Measurements from ENCODE around the gene ABLIM2. TPM values are rescaled to one million over a fixed set of nuclear protein-coding genes. Genes with fewer than 3 reads are reported as not detected.

ABLIM2 gene
- total RNA-seq, 1 experiment from 2014 or later: 2.7 TPM

DNA sequence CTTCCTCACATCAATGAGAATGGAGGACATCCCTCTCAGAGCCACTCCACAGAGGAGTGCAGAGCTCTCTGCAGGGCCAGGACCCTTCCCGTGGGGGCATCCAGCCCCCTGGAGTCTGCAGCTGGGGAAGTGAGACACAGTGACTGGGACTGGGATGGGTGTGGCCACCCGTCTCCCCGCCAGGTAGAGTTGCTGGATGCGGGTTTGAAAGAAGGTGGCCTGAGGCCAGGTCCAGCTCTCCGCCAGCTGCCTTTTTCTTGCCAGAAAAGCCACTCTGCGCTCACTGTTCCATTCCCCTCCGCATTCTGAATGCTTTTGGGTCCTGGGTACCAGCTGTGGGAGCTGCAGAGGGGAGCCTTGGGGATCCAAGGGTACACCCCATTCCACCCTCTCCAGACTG is 82.6 kb downstream of the ABLIM2 start:
- peaks cover 40% of the 10 kb centered on the region for H3K4me1 ChIP-seq (ENCODE audit: insufficient read depth, low read length, poor library complexity, severe bottlenecking)
- CTCF ChIA-PET: no interaction called here
- no peaks in the 10 kb centered on the region for H3K36me3 ChIP-seq (ENCODE audit: insufficient read depth, low read length, poor library complexity, severe bottlenecking)
- DNase-seq (ENCODE audit: low spot score): no peak
- H3K27me3 ChIP-seq (replicated peaks; ENCODE audit: insufficient read depth, low read depth, low read length, poor library complexity): no peaks in the 10 kb centered on the region
- no TSS peak for BruUV-seq (replicated peaks)
- H3K9me3 ChIP-seq (ENCODE audit: low read depth, low read length, poor library complexity, severe bottlenecking): no peaks in the 10 kb centered on the region
- no peak for TF ChIP-seq EZH2 (IDR thresholded peaks at IDR 0.05; ENCODE audit: borderline replicate concordance, low read depth, low read length, poor library complexity, severe bottlenecking)
- TF ChIP-seq, protein P1, sequence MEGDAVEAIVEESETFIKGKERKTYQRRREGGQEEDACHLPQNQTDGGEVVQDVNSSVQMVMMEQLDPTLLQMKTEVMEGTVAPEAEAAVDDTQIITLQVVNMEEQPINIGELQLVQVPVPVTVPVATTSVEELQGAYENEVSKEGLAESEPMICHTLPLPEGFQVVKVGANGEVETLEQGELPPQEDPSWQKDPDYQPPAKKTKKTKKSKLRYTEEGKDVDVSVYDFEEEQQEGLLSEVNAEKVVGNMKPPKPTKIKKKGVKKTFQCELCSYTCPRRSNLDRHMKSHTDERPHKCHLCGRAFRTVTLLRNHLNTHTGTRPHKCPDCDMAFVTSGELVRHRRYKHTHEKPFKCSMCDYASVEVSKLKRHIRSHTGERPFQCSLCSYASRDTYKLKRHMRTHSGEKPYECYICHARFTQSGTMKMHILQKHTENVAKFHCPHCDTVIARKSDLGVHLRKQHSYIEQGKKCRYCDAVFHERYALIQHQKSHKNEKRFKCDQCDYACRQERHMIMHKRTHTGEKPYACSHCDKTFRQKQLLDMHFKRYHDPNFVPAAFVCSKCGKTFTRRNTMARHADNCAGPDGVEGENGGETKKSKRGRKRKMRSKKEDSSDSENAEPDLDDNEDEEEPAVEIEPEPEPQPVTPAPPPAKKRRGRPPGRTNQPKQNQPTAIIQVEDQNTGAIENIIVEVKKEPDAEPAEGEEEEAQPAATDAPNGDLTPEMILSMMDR (conservative IDR thresholded peaks at IDR 0.05; ENCODE audit: low read depth, low read length): no peak
- intact Hi-C loops (cut with micrococcal nuclease; ENCODE audit: unreplicated experiment): no loop called here
- H3K4me3 ChIP-seq (ENCODE audit: low read depth, low read length, poor library complexity, severe bottlenecking): no peak overlapping the region
- POLR2A ChIA-PET (ENCODE audit: low non-redundant PET): interaction anchor here (0.6 kb wide), 1 partner anchor 46 kb away, joined by 3 read pairs; no protein-coding TSS in a partner anchor
- H3K27ac ChIP-seq (ENCODE audit: low read depth, low read length, poor library complexity, severe bottlenecking): no peak overlapping the region

DNA sequence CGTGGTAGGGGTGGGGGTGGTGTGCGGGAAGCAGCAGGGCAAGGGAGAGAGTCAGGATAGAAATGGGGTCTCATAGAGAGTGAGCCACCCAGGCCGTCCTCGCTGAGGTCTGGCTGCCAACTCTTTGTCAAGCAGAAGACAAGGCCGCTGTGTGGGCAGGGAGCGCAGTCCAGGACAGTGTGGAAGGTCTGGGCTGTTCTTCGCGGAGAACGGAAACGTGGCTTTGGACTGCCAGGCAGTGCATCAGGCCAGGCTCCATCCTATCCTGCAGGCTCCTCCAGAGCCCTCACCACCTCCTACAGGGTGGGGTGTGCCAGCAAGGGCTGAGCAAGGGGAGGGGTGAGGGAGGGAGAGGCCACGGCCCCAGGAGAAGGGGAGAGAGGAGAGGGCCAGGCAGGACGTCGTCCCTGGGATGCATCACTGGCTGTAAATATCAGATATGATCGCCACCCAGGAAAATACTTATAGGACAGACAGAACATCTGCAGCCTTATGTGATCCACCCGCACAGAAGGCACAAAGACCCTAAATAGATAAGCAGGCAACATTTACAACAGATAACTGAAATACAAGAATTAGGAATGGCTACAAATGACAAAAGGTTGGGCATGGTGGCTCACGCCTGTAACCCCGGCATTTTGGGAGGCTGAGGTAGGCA is 85.3 kb downstream of the ABLIM2 start:
- DNase-seq (ENCODE audit: low spot score): peak; percentile 58
- H3K4me1 ChIP-seq (ENCODE audit: insufficient read depth, low read length, poor library complexity, severe bottlenecking): peaks cover 41% of the 10 kb centered on the region
- ChIA-PET CTCF (no interaction called here), POLR2A (ENCODE audit: low non-redundant PET) (interaction anchor here (0.7 kb wide), 1 partner anchor 43 kb away, joined by 17 read pairs; no protein-coding TSS in a partner anchor)
- H3K27ac ChIP-seq (ENCODE audit: low read depth, low read length, poor library complexity, severe bottlenecking): no peak overlapping the region
- H3K27me3 ChIP-seq (replicated peaks; ENCODE audit: insufficient read depth, low read depth, low read length, poor library complexity): no peaks in the 10 kb centered on the region
- no peaks in the 10 kb centered on the region for H3K9me3 ChIP-seq (ENCODE audit: low read depth, low read length, poor library complexity, severe bottlenecking)
- peaks cover 22% of the 10 kb centered on the region for H3K36me3 ChIP-seq (ENCODE audit: insufficient read depth, low read length, poor library complexity, severe bottlenecking)
- no peak for TF ChIP-seq EZH2 (IDR thresholded peaks at IDR 0.05; ENCODE audit: borderline replicate concordance, low read depth, low read length, poor library complexity, severe bottlenecking)
- TF ChIP-seq, protein P1 (conservative IDR thresholded peaks at IDR 0.05; ENCODE audit: low read depth, low read length): no peak
- no peak overlapping the region for H3K4me3 ChIP-seq (ENCODE audit: low read depth, low read length, poor library complexity, severe bottlenecking)
- BruUV-seq (replicated peaks): no TSS peak
- intact Hi-C loops (cut with micrococcal nuclease; ENCODE audit: unreplicated experiment): no loop called here

DNA sequence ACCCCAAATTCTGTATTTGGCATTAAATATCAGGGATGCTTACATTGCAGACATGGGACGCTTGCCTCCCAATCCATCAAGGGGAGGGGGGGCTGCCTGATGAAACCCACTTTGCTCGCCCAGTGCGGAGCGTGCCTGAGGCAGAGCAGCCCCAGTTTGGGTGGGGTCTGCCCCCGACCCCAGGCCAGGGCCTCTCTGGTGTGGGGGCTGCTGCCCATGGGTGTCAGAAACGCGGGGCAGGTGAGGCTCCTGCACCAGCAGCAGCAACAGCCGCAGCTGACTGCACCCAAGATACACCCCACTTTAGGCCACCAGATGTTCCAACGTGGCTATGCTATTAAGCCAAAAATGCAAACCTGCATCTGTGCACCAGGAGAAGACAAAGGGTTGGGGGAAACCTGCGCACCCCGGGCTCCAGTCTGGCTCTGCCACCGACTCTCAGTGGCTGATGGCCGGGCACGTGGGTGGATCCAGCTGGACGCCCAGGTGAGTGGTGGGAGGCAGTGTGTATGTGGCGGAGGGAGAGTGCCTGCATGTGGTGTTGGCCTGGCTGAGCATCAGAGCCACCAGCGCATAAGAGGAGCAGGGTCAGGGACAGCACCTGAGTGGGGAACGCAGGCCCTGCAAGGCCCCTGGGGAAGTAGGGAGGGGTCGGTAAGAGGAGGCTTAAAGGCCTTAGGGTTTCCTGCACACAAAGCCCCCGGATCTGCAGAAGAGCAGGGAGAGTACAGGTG is 86.2 kb downstream of the ABLIM2 start:
- no peaks in the 10 kb centered on the region for H3K27me3 ChIP-seq (replicated peaks; ENCODE audit: insufficient read depth, low read depth, low read length, poor library complexity)
- H3K4me1 ChIP-seq (ENCODE audit: insufficient read depth, low read length, poor library complexity, severe bottlenecking): peaks cover 45% of the 10 kb centered on the region
- BruUV-seq (replicated peaks): no TSS peak
- H3K9me3 ChIP-seq (ENCODE audit: low read depth, low read length, poor library complexity, severe bottlenecking): no peaks in the 10 kb centered on the region
- intact Hi-C loops (cut with micrococcal nuclease; ENCODE audit: unreplicated experiment): no loop called here
- ChIA-PET POLR2A (ENCODE audit: low non-redundant PET) (no interaction called here), CTCF (interaction anchor here (0.5 kb wide), 1 partner anchor 8 kb away, joined by 3 read pairs; no protein-coding TSS in a partner anchor)
- peaks cover 31% of the 10 kb centered on the region for H3K36me3 ChIP-seq (ENCODE audit: insufficient read depth, low read length, poor library complexity, severe bottlenecking)
- H3K4me3 ChIP-seq (ENCODE audit: low read depth, low read length, poor library complexity, severe bottlenecking): peak overlapping the region; percentile 6
- no peak for TF ChIP-seq EZH2 (IDR thresholded peaks at IDR 0.05; ENCODE audit: borderline replicate concordance, low read depth, low read length, poor library complexity, severe bottlenecking)
- TF ChIP-seq, protein P1 (conservative IDR thresholded peaks at IDR 0.05; ENCODE audit: low read depth, low read length): no peak
- peak; percentile 53 for DNase-seq (ENCODE audit: low spot score)
- peak overlapping the region; percentile 10 for H3K27ac ChIP-seq (ENCODE audit: low read depth, low read length, poor library complexity, severe bottlenecking)
